Middle frontal gyrus (tissue), 1 donor: ENCODE measurements around the gene FAM163A.

Experiments used
- DNase-seq: peaks from one replicate; pipeline ENCODE4 v3.0.0-alpha.2; 2015; ENCODE audit warnings: low spot score; ENCODE audit errors: extremely low spot score

The FAM163A gene

GRCh38 chr1:179750630-179751029 is 7.5 kb downstream of the FAM163A start:
- no peak for DNase-seq

GRCh38 chr1:179753061-179753460 is 10.0 kb downstream of the FAM163A start:
- no peak for DNase-seq

GRCh38 chr1:179754041-179754624 is 11.0 kb downstream of the FAM163A start:
- DNase-seq = no peak

GRCh38 chr1:179757933-179758332 is 14.8 kb downstream of the FAM163A start:
- no peak for DNase-seq

GRCh38 chr1:179760521-179760920 is 17.4 kb downstream of the FAM163A start:
- DNase-seq = no peak

- DNase-seq = no peak
Measured at GRCh38 chr1:179761296-179761695, 18.2 kb downstream of the FAM163A start.

GRCh38 chr1:179761846-179762640 is 19.0 kb downstream of the FAM163A start:
- no peak for DNase-seq

GRCh38 chr1:179767177-179767581 is 24.1 kb downstream of the FAM163A start:
- DNase-seq = no peak

GRCh38 chr1:179767996-179768395 is 24.9 kb downstream of the FAM163A start:
- no peak for DNase-seq

- no peak for DNase-seq
Measured at GRCh38 chr1:179770887-179771502, 27.9 kb downstream of the FAM163A start.

- DNase-seq = no peak
Measured at GRCh38 chr1:179773264-179773663, 30.2 kb downstream of the FAM163A start.

GRCh38 chr1:179774000-179774399 is 30.9 kb downstream of the FAM163A start:
- DNase-seq = no peak

- no peak for DNase-seq
Measured at GRCh38 chr1:179774566-179774965, 31.5 kb downstream of the FAM163A start.

- DNase-seq = no peak
Measured at GRCh38 chr1:179775009-179775408, 31.9 kb downstream of the FAM163A start.

- DNase-seq = no peak
Measured at GRCh38 chr1:179776831-179777230, 33.7 kb downstream of the FAM163A start.

- DNase-seq = no peak
Measured at GRCh38 chr1:179777731-179778130, 34.6 kb downstream of the FAM163A start.

- DNase-seq = no peak
Measured at GRCh38 chr1:179779645-179780272, 36.7 kb downstream of the FAM163A start.

- DNase-seq = no peak
Measured at GRCh38 chr1:179781962-179782361, 38.9 kb downstream of the FAM163A start.

GRCh38 chr1:179785031-179785431 is 41.9 kb downstream of the FAM163A start:
- no peak for DNase-seq

- DNase-seq = no peak
Measured at GRCh38 chr1:179785728-179786127, 42.6 kb downstream of the FAM163A start.

GRCh38 chr1:179786815-179787685 is 44.0 kb downstream of the FAM163A start:
- no peak for DNase-seq
